WI38 (cell line): ENCODE data around the gene CACNA2D3.

Source experiments
- H3K4me3 ChIP-seq: 2 replicates; pipeline ENCODE4 v1.5.1; 2011; ENCODE audit warnings: low read depth, mild to moderate bottlenecking, control low read depth, low read length
- CTCF ChIP-seq: IDR thresholded peaks from 2 replicates; pipeline ENCODE4 v1.5.1; 2012; ENCODE audit warnings: low read depth, mild to moderate bottlenecking, control low read depth, low read length

CACNA2D3 gene

GRCh38 chr3:54857343-54857742 is 735.0 kb downstream of the CACNA2D3 start:
- H3K4me3 ChIP-seq = no peak overlapping the region
- TF ChIP-seq CTCF = no peak

- H3K4me3 ChIP-seq = no peak overlapping the region
- TF ChIP-seq CTCF = no peak
Measured at GRCh38 chr3:54858093-54858785, 735.9 kb downstream of the CACNA2D3 start.

GRCh38 chr3:54859184-54859583 is 736.8 kb downstream of the CACNA2D3 start:
- no peak overlapping the region for H3K4me3 ChIP-seq
- no peak for TF ChIP-seq CTCF

- no peak overlapping the region for H3K4me3 ChIP-seq
- no peak for TF ChIP-seq CTCF
Measured at GRCh38 chr3:54861248-54862067, 739.1 kb downstream of the CACNA2D3 start.

GRCh38 chr3:54862526-54862925 is 740.2 kb downstream of the CACNA2D3 start:
- no peak for TF ChIP-seq CTCF
- H3K4me3 ChIP-seq = no peak overlapping the region

- TF ChIP-seq CTCF = no peak
- no peak overlapping the region for H3K4me3 ChIP-seq
Measured at GRCh38 chr3:54863366-54863765, 741.0 kb downstream of the CACNA2D3 start.

GRCh38 chr3:54863786-54864185 is 741.4 kb downstream of the CACNA2D3 start:
- H3K4me3 ChIP-seq = no peak overlapping the region

More at GRCh38 chr3:54863786-54864185, 741.4 kb downstream of the CACNA2D3 start:
- TF ChIP-seq CTCF = no peak
